ENCODE measurements around the gene WASHC4.
"Not testable (repeated sequence)": the region's sequence is repeated elsewhere in the genome, so short reads cannot be mapped to it uniquely, and the experiment has no call there.

WASHC4 gene

GRCh38 chr12:105167346-105167745 lies 59.8 kb downstream of the WASHC4 start:
- no peak for DNase-seq (ENCODE audit: low read depth in 2 of 2)

GRCh38 chr12:105168006-105168405 lies 60.5 kb downstream of the WASHC4 start:
- DNase-seq (ENCODE audit: low read depth in 2 of 2): no peak

- DNase-seq (ENCODE audit: low read depth in 2 of 2): no peak
Observed at GRCh38 chr12:105170139-105170538, 62.6 kb downstream of the WASHC4 start.

GRCh38 chr12:105171691-105172436 lies 64.3 kb downstream of the WASHC4 start:
- DNase-seq (ENCODE audit: low read depth in 2 of 2): no peak

GRCh38 chr12:105175397-105175990 lies 68.0 kb downstream of the WASHC4 start:
- DNase-seq (ENCODE audit: low read depth in 2 of 2): no peak

DNA sequence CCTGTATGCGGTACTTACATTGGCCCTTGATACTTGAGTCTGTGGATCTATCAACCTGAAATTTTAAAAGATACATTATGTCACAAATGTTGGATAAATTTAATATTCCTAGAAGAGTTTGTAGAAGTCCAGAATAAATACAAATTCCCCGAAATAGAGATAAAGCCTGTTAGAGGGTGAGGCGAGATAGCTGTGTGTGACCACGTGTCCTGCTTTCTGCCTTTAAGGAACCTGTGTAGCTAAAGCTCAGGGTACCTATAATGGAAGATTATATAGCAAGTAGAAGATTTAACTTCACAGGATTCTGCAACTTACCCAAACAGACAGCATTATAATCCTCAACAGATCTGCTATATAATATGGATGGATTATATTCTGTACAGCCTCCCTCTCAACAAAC lies 69.7 kb downstream of the WASHC4 start:
- no peak for DNase-seq (ENCODE audit: low read depth in 2 of 2)

DNA sequence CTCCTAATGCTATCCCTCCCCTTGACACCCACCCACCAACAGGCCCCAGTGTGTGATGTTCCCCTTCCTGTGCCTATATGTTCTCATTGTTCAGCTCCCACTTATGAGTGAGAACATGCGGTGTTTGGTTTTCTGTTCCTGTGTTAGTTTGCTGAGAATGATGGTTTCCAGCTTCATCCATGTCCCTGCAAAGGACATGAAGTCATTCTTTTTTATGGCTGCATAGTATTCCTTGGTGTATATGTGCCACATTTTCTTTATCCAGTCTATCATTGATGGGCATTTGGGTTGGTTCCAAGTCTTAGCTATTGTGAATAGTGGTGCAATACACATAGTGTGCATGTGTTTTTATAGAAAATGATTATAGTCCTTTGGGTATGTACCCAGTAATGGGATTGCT lies 71.6 kb downstream of the WASHC4 start:
- not testable (repeated sequence) for DNase-seq (ENCODE audit: low read depth in 2 of 2)

- not testable (repeated sequence) for DNase-seq (ENCODE audit: low read depth in 2 of 2)
Observed at GRCh38 chr12:105183406-105183805, 75.9 kb downstream of the WASHC4 start.

GRCh38 chr12:105183976-105184375 lies 76.4 kb downstream of the WASHC4 start:
- DNase-seq (ENCODE audit: low read depth in 2 of 2): not testable (repeated sequence)

- no peak for DNase-seq (ENCODE audit: low read depth in 2 of 2)
Observed at GRCh38 chr12:105189293-105189692, 81.8 kb downstream of the WASHC4 start.

DNA sequence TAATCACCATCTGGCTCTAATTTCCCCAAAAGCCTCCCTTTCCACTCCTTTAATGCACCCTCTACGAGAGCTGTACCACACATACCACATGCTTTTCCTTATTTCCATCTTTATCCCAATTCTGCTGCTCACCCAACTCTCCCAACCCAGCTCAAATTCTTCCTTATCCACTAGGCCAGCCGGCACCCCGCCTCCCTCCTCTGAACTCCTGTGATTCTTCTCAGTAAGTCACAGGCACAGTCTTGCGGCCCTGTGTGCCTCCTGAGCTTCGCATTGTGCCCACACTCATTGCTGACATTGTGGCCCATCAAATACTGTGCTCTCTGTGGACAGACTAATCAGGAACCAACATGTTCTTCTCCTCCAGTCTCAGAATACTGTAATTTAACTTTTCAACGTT lies 83.0 kb downstream of the WASHC4 start:
- DNase-seq (ENCODE audit: low read depth in 2 of 2): no peak

GRCh38 chr12:105192624-105193225 lies 85.2 kb downstream of the WASHC4 start:
- no peak for DNase-seq (ENCODE audit: low read depth in 2 of 2)

DNA sequence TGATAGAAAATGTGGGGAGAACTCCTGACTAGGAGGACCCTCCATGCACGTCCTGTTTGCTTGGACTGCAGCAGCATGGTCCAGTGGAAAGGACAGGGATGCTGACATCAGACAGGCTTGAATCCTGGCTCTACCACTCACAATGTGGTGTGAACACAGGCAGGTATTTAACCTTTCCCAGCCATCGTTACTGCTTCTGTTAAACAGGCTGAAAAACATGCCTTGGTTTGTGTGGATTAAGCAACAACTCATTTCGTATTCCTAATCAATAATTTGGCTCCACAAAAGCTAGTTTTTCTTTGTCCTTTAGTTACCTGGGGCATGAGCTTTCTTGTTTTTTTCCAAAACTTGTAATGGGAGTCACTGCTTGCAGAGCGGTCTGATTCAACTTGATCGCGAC lies 87.4 kb downstream of the WASHC4 start:
- no peak for DNase-seq (ENCODE audit: low read depth in 2 of 2)

- no peak for DNase-seq (ENCODE audit: low read depth in 2 of 2)
Observed at GRCh38 chr12:105196090-105196489, 88.6 kb downstream of the WASHC4 start.

DNA sequence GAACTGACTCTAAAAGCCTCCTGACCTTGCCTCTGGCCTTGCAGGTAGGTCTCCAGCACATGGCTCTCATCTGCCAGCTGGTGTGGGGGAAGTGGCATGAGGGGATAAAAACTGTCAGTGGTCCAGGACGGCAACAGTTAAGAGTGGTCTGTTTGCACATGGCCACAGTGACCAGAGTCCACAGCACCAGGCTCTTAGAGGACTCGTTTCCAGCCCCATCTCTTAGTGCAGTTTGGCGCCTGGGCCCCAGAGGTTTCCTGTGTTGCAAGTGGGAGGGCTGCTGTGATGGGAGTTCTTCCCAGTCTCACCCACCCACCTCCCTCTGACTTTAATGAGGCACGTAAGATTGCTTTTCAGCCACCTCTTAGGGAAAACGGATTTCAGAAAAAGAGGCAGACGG lies 91.4 kb downstream of the WASHC4 start:
- no peak for DNase-seq (ENCODE audit: low read depth in 2 of 2)

DNA sequence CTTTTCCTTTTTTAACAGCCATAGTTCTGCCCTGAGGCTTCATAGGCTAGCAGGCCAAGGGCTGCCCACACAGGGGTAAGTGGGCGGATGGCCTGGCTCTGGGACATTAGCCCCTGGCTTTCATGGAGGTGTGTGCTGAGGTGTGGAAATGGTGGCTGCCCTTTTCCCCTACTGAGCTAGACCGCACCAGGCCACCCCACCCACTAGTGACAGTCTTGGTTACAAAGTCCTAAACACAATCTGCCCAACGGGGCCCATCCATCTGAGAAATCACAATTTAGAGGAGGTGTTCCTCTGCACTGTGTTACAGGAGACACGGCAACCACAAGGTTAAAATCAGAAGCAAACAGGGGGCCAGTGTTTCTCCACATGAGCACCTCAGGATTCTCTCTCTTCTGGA lies 92.9 kb downstream of the WASHC4 start:
- DNase-seq (ENCODE audit: low read depth in 2 of 2): no peak

- DNase-seq (ENCODE audit: low read depth in 2 of 2): no peak
Observed at GRCh38 chr12:105201299-105201698, 93.8 kb downstream of the WASHC4 start.

DNA sequence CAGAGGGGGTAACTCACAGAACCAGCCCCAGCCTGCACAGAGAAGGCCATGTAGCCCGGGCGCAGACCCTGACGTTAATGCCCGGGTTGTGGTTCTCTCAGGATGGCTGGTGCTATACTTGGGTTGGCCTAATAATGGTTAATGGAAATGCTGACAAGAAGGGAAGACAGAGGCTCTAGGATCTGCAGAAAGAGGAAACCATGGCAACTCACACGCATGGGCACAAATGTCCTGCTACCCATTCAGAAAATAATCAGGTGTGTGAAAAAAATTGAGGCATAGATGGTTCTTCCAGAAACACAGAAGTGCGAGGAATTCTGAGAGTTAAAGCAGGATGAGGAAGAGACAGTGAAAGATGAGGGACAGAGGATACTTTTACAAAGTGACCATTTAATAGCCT lies 94.7 kb downstream of the WASHC4 start:
- DNase-seq (ENCODE audit: low read depth in 2 of 2): no peak

- DNase-seq (ENCODE audit: low read depth in 2 of 2): no peak
Observed at GRCh38 chr12:105204127-105204526, 96.6 kb downstream of the WASHC4 start.

- peak; percentile 14 to 18 for DNase-seq (ENCODE audit: low read depth in 2 of 2)
Observed at GRCh38 chr12:105204916-105205315, 97.4 kb downstream of the WASHC4 start.

DNA sequence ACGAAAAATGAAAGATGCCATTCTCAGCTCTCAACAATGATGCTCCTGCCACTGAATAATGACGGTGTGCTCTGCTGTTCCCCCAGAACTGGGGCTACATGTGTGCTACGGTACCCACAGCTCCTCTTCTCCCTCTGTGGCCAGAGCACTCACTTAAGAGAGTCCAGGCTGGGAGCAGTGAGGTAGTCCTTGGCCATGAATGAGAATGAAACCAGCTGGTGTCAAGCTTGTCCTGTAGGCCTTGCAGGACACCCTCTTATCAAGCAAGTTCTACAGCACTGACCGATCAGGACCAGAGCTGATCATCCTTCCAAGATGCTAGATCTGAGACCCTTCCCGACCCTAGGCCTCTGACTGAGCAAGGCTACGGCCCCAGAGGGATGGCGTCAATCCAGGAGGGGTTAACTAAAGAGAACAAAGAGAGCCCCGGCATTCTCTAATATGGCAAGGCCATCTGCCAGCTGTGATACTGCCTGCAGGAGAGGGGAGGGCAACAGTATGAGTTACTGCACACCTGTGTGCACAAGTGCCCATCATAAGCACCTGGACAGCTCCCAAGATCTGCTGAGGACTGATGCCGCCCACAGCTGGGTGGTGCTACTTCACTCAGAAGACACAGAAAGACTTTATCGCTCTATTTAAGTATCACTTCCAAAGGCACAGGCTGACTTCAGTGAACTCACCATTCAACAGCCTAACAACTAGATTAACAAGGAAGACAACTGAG lies 98.0 kb downstream of the WASHC4 start:
- no peak for DNase-seq (ENCODE audit: low read depth in 2 of 2)

GRCh38 chr12:105206686-105207374 lies 99.3 kb downstream of the WASHC4 start:
- no peak for DNase-seq (ENCODE audit: low read depth in 2 of 2)

Data from stimulated activated CD8-positive, alpha-beta memory T cell treated with anti-CD3 and anti-CD28 coated beads, Interleukin-15, amount 100 ng/mL, for 48 hours (primary cell).